Activated naive CD4-positive, alpha-beta T cell treated with anti-CD3 and anti-CD28 coated beads, Interleukin-2, amount 10 ng/mL, durations not matched to agents 7 days and 5 days (primary cell): ENCODE results near the gene ACAA2.
"Not testable (repeated sequence)": the region's sequence is repeated elsewhere in the genome, so short reads cannot be mapped to it uniquely, and the experiment has no call there.

ENCODE experiments used
- CTCF ChIA-PET: fragments of 350-600 bp; sonication (Branson Sonifier 250); formaldehyde crosslinking; loops from one replicate; lab custom pipeline; 2021; ENCODE audit warnings: antibody characterized with exemption; lab: Charles Lee
- DNase-seq: peaks from one replicate; pipeline ENCODE4 v3.0.0-alpha.2; 2020
- H3K27ac Mint-ChIP-seq: one replicate; pipeline ENCODE4 v1.8.0; 2021; ENCODE audit warnings: mild to moderate bottlenecking, moderate library complexity, mixed read lengths
- H3K27me3 Mint-ChIP-seq: one replicate; pipeline ENCODE4 v1.8.0; 2021; ENCODE audit warnings: mild to moderate bottlenecking, mixed read lengths
- H3K36me3 Mint-ChIP-seq: one replicate; pipeline ENCODE4 v1.8.0; 2021; ENCODE audit warnings: mixed read lengths
- H3K4me1 Mint-ChIP-seq: one replicate; pipeline ENCODE4 v1.8.0; 2021; ENCODE audit warnings: mixed read lengths
- H3K4me3 Mint-ChIP-seq: one replicate; pipeline ENCODE4 v1.8.0; 2021; ENCODE audit warnings: mild to moderate bottlenecking, moderate library complexity, mixed read lengths
- H3K9me3 Mint-ChIP-seq: one replicate; pipeline ENCODE4 v1.8.0; 2021; ENCODE audit warnings: mixed read lengths

The ACAA2 gene

GRCh38 chr18:49786019-49786720 is 27.2 kb downstream of the ACAA2 start:
- Mint-ChIP-seq H3K27ac (peak overlapping the region; percentile 67), H3K4me1 (peaks cover 51% of the 10 kb centered on the region), H3K36me3 (peaks cover 71% of the 10 kb centered on the region), H3K27me3 (no peaks in the 10 kb centered on the region), H3K9me3 (no peaks in the 10 kb centered on the region), H3K4me3 (no peak overlapping the region)
- CTCF ChIA-PET = no interaction called here
- DNase-seq = no peak

GRCh38 chr18:49784427-49785185 is 28.7 kb downstream of the ACAA2 start:
- DNase-seq = no peak
- Mint-ChIP-seq H3K36me3 (peaks cover 71% of the 10 kb centered on the region), H3K4me3 (no peak overlapping the region), H3K9me3 (no peaks in the 10 kb centered on the region), H3K4me1 (peaks cover 46% of the 10 kb centered on the region), H3K27me3 (no peaks in the 10 kb centered on the region), H3K27ac (peak overlapping the region; percentile 29)
- CTCF ChIA-PET = interaction anchor here (1.0 kb wide), 3 partner anchors 73 to 77 kb away, joined by 3 read pairs; no protein-coding TSS in a partner anchor

- not testable (repeated sequence) for H3K27ac Mint-ChIP-seq, H3K9me3 Mint-ChIP-seq, H3K27me3 Mint-ChIP-seq, DNase-seq, H3K4me3 Mint-ChIP-seq
- H3K4me1 Mint-ChIP-seq = peaks cover 37% of the 10 kb centered on the region
- CTCF ChIA-PET = interaction anchor here (1.0 to 1.4 kb wide), 2 partner anchors 74 to 78 kb away, joined by 3 read pairs; no protein-coding TSS in a partner anchor
- H3K36me3 Mint-ChIP-seq = peaks cover 71% of the 10 kb centered on the region
Measured at GRCh38 chr18:49783631-49784030, 29.7 kb downstream of the ACAA2 start.

GRCh38 chr18:49778826-49779465 is 34.4 kb downstream of the ACAA2 start:
- peaks cover 8% of the 10 kb centered on the region for H3K9me3 Mint-ChIP-seq
- peaks cover 1% of the 10 kb centered on the region for H3K4me1 Mint-ChIP-seq
- H3K27me3 Mint-ChIP-seq = no peaks in the 10 kb centered on the region
- peaks cover 53% of the 10 kb centered on the region for H3K36me3 Mint-ChIP-seq
- H3K27ac Mint-ChIP-seq = no peak overlapping the region
- no peak for DNase-seq
- CTCF ChIA-PET = no interaction called here
- no peak overlapping the region for H3K4me3 Mint-ChIP-seq

- CTCF ChIA-PET = no interaction called here
- peaks cover 13% of the 10 kb centered on the region for H3K27me3 Mint-ChIP-seq
- no peak overlapping the region for H3K4me3 Mint-ChIP-seq
- no peaks in the 10 kb centered on the region for H3K4me1 Mint-ChIP-seq
- no peak for DNase-seq
- H3K27ac Mint-ChIP-seq = no peak overlapping the region
- H3K9me3 Mint-ChIP-seq = no peaks in the 10 kb centered on the region
- H3K36me3 Mint-ChIP-seq = no peaks in the 10 kb centered on the region
Measured at GRCh38 chr18:49769047-49769728, 44.1 kb downstream of the ACAA2 start.

- DNase-seq = no peak
- Mint-ChIP-seq H3K4me3 (no peak overlapping the region), H3K36me3 (no peaks in the 10 kb centered on the region), H3K9me3 (no peaks in the 10 kb centered on the region), H3K4me1 (no peaks in the 10 kb centered on the region), H3K27me3 (peaks cover 13% of the 10 kb centered on the region), H3K27ac (no peak overlapping the region)
- CTCF ChIA-PET = no interaction called here
Measured at GRCh38 chr18:49768051-49768391, 45.3 kb downstream of the ACAA2 start.

- no peak overlapping the region for H3K27ac Mint-ChIP-seq
- CTCF ChIA-PET = interaction anchor here (1.8 kb wide), 1 partner anchor 91 kb away, joined by 9 read pairs; no protein-coding TSS in a partner anchor
Measured at GRCh38 chr18:49767111-49768050, 46.0 kb downstream of the ACAA2 start.

GRCh38 chr18:49766646-49767045 is 46.7 kb downstream of the ACAA2 start:
- Mint-ChIP-seq H3K27ac (no peak overlapping the region), H3K4me1 (no peaks in the 10 kb centered on the region), H3K4me3 (no peak overlapping the region), H3K9me3 (no peaks in the 10 kb centered on the region), H3K36me3 (no peaks in the 10 kb centered on the region), H3K27me3 (peaks cover 13% of the 10 kb centered on the region)
- CTCF ChIA-PET = interaction anchor here (1.8 kb wide), 1 partner anchor 92 kb away, joined by 9 read pairs; no protein-coding TSS in a partner anchor
- DNase-seq = no peak

More at GRCh38 chr18:49767111-49768050, 46.0 kb downstream of the ACAA2 start:
- Mint-ChIP-seq H3K36me3 (no peaks in the 10 kb centered on the region), H3K4me3 (no peak overlapping the region), H3K9me3 (no peaks in the 10 kb centered on the region), H3K4me1 (no peaks in the 10 kb centered on the region), H3K27me3 (peaks cover 13% of the 10 kb centered on the region)
- no peak for DNase-seq

- Mint-ChIP-seq H3K27me3 (peaks cover 10% of the 10 kb centered on the region), H3K4me1 (no peaks in the 10 kb centered on the region), H3K4me3 (no peak overlapping the region), H3K27ac (no peak overlapping the region), H3K36me3 (no peaks in the 10 kb centered on the region), H3K9me3 (no peaks in the 10 kb centered on the region)
- CTCF ChIA-PET = interaction anchor here (1.0 kb wide), 1 partner anchor 95 kb away, joined by 5 read pairs; no protein-coding TSS in a partner anchor
- no peak for DNase-seq
Measured at GRCh38 chr18:49764032-49764431, 49.3 kb downstream of the ACAA2 start.

GRCh38 chr18:49763590-49763989 is 49.7 kb downstream of the ACAA2 start:
- CTCF ChIA-PET = interaction anchor here (0.6 to 1.0 kb wide), 2 partner anchors 96 to 114 kb away, joined by 3 to 5 read pairs; no protein-coding TSS in a partner anchor
- H3K9me3 Mint-ChIP-seq = no peaks in the 10 kb centered on the region
- H3K4me3 Mint-ChIP-seq = no peak overlapping the region
- peaks cover 9% of the 10 kb centered on the region for H3K27me3 Mint-ChIP-seq
- DNase-seq = no peak
- H3K36me3 Mint-ChIP-seq = no peaks in the 10 kb centered on the region
- no peaks in the 10 kb centered on the region for H3K4me1 Mint-ChIP-seq
- no peak overlapping the region for H3K27ac Mint-ChIP-seq

GRCh38 chr18:49762191-49763077 is 50.9 kb downstream of the ACAA2 start:
- H3K27me3 Mint-ChIP-seq = peaks cover 4% of the 10 kb centered on the region
- no peak overlapping the region for H3K4me3 Mint-ChIP-seq
- no peak overlapping the region for H3K27ac Mint-ChIP-seq
- H3K4me1 Mint-ChIP-seq = no peaks in the 10 kb centered on the region
- no peaks in the 10 kb centered on the region for H3K36me3 Mint-ChIP-seq
- no peak for DNase-seq
- CTCF ChIA-PET = no interaction called here
- no peaks in the 10 kb centered on the region for H3K9me3 Mint-ChIP-seq

GRCh38 chr18:49761771-49762170 is 51.6 kb downstream of the ACAA2 start:
- CTCF ChIA-PET = no interaction called here
- no peaks in the 10 kb centered on the region for H3K36me3 Mint-ChIP-seq
- no peaks in the 10 kb centered on the region for H3K9me3 Mint-ChIP-seq
- no peaks in the 10 kb centered on the region for H3K27me3 Mint-ChIP-seq
- H3K27ac Mint-ChIP-seq = no peak overlapping the region
- DNase-seq = no peak
- no peaks in the 10 kb centered on the region for H3K4me1 Mint-ChIP-seq
- no peak overlapping the region for H3K4me3 Mint-ChIP-seq
